GM10248 (cell line): Measurements from ENCODE around the gene PI4KA.

Experiments used
- CTCF ChIA-PET: fragments of 300-600 bp; sonication (Branson Sonifier 250); formaldehyde crosslinking; extraction: SDS; loops from one replicate; lab custom pipeline; 2021; ENCODE audit warnings: antibody characterized with exemption; lab: Yijun Ruan, JAX
- POLR2A ChIA-PET: fragments of 350-650 bp; sonication (Branson Sonifier 250); formaldehyde crosslinking; extraction: SDS; loops from one replicate; lab custom pipeline; 2020; ENCODE audit warnings: antibody characterized with exemption; lab: Yijun Ruan, JAX
- DNase-seq: peaks from one replicate; pipeline ENCODE4 v3.0.0; 2012; ENCODE audit errors: extremely low spot score
- CTCF ChIP-seq: IDR thresholded peaks from 2 replicates; pipeline ENCODE4 v1.5.1; 2012; ENCODE audit warnings: mild to moderate bottlenecking, low read depth; ENCODE audit errors: extremely low read depth, missing control alignments, control extremely low read depth

The PI4KA gene

GRCh38 chr22:20798218-20798617 lies 60.4 kb downstream of the PI4KA start:
- no peak for TF ChIP-seq CTCF
- DNase-seq, result no peak
- POLR2A ChIA-PET, result no interaction called here
- CTCF ChIA-PET, result interaction anchor here (1.1 to 4.5 kb wide), 3 partner anchors 11 to 14 kb away, joined by 3 to 26 read pairs (median 7); no protein-coding TSS in a partner anchor

GRCh38 chr22:20796731-20797130 lies 61.9 kb downstream of the PI4KA start:
- POLR2A ChIA-PET, result no interaction called here

GRCh38 chr22:20794650-20795413 lies 63.8 kb downstream of the PI4KA start:
- CTCF ChIA-PET, result interaction anchor here (1.1 to 4.5 kb wide), 4 partner anchors 9 to 852 kb away, joined by 3 to 26 read pairs (median 14); no protein-coding TSS in a partner anchor
- DNase-seq, result no peak
- POLR2A ChIA-PET, result no interaction called here
- no peak for TF ChIP-seq CTCF

More at GRCh38 chr22:20796731-20797130, 61.9 kb downstream of the PI4KA start:
- TF ChIP-seq CTCF, result no peak
- no peak for DNase-seq
- CTCF ChIA-PET, result interaction anchor here (1.9 to 4.5 kb wide), 2 partner anchors 12 to 13 kb away, joined by 7 to 26 read pairs; no protein-coding TSS in a partner anchor

- CTCF ChIA-PET, result interaction anchor here (1.1 to 2.6 kb wide), 4 partner anchors 10 to 28 kb away, joined by 3 to 22 read pairs (median 4); no protein-coding TSS in a partner anchor
- POLR2A ChIA-PET, result no interaction called here
- no peak for DNase-seq
- TF ChIP-seq CTCF, result no peak
Observed at GRCh38 chr22:20793748-20794649, 64.6 kb downstream of the PI4KA start.

GRCh38 chr22:20792966-20793728 lies 65.5 kb downstream of the PI4KA start:
- no peak for DNase-seq
- TF ChIP-seq CTCF, result no peak
- CTCF ChIA-PET, result interaction anchor here (1.0 to 2.6 kb wide), 5 partner anchors 9 to 27 kb away, joined by 3 to 22 read pairs (median 4); no protein-coding TSS in a partner anchor
- POLR2A ChIA-PET, result no interaction called here
